ENCODE results near the gene NFKB1. TPM values are rescaled to one million over a fixed set of nuclear protein-coding genes. Genes with fewer than 3 reads are reported as not detected.
"Not testable (repeated sequence)": the region's sequence is repeated elsewhere in the genome, so short reads cannot be mapped to it uniquely, and the experiment has no call there.

NFKB1 gene
- total and polyA plus RNA-seq, 10 donors, result 15.9 to 94.4 (median 55.3) TPM

DNA sequence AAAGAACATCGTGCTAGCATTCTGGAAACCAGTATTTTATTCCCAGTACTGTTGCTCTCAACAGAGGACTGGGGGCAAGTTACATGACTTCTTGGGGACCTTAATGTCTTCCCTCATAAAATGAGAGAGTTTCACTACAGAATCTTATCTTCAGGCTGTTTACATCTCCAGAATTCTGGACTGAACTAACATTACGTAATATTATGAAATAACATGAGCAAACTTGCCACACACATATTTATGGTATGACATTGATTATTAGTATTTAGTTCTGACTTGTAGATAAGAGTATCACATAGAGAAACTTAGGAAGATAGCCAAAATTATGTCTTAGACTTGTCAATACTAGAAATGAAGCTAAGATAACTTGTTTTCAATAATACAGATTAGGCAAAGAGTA is 68.0 kb downstream of the NFKB1 start:
- Histone ChIP-seq H3K4me3 (no peak overlapping the region), H3K4me1 (peaks cover 2 to 50% (median 8%) of the 10 kb centered on the region in 6 donors), H3K36me3 (peaks cover 0 to 50% (median 22%) of the 10 kb centered on the region in 6 donors), H3K9me3 (peaks cover 0 to 9% (median 5%) of the 10 kb centered on the region in 8 donors), H3K27me3 (replicated peaks in 1 of 7) (no peaks in the 10 kb centered on the region), H3K27ac (no peak overlapping the region)
- intact Hi-C loops (cut with DNase I; ENCODE audit: low total_unique reads), result no loop called here
- TF ChIP-seq, protein P1, sequence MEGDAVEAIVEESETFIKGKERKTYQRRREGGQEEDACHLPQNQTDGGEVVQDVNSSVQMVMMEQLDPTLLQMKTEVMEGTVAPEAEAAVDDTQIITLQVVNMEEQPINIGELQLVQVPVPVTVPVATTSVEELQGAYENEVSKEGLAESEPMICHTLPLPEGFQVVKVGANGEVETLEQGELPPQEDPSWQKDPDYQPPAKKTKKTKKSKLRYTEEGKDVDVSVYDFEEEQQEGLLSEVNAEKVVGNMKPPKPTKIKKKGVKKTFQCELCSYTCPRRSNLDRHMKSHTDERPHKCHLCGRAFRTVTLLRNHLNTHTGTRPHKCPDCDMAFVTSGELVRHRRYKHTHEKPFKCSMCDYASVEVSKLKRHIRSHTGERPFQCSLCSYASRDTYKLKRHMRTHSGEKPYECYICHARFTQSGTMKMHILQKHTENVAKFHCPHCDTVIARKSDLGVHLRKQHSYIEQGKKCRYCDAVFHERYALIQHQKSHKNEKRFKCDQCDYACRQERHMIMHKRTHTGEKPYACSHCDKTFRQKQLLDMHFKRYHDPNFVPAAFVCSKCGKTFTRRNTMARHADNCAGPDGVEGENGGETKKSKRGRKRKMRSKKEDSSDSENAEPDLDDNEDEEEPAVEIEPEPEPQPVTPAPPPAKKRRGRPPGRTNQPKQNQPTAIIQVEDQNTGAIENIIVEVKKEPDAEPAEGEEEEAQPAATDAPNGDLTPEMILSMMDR (IDR thresholded peaks at IDR 0.05 in 8 of 11, conservative IDR thresholded peaks at IDR 0.05 in 3 of 11), result no peak
- TF ChIP-seq POLR2A (IDR thresholded peaks at IDR 0.05), result no peak
- TF ChIP-seq POLR2AphosphoS5 (IDR thresholded peaks at IDR 0.05), result no peak
- WGBS, 5 donors, result 76 to 92% (median 87%) methylated on average over 2 of the region's 2 CpGs
- no peak for DNase-seq

DNA sequence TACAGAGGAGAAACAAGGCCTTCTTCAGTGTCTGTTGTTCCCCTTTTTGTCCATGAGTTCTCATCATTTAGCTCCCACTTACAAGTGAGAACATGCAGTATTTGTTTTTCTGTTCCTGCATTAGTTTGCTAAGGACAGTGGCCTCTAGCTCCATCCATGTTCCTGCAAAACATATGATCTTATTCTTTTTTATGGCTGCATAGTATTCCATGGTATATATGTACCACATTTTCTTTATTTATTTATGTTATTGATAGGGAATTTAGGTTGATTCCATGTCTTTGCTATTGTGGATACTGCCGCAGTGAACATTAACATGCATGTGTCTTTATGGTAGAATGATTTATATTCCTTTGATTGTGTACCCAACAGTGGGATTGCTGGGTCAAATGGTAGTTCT is 69.1 kb downstream of the NFKB1 start:
- H3K27me3 ChIP-seq (replicated peaks in 1 of 7); H3K27ac ChIP-seq; H3K4me3 ChIP-seq; intact Hi-C loops (cut with DNase I; ENCODE audit: low total_unique reads); DNase-seq; H3K9me3 ChIP-seq: not testable (repeated sequence)
- Histone ChIP-seq H3K4me1 (peaks cover 6 to 50% (median 13%) of the 10 kb centered on the region in 6 donors), H3K36me3 (peaks cover 0 to 48% (median 19%) of the 10 kb centered on the region in 6 donors)
- 95 to 100% (median 98%) methylated on average over 1 of the region's 1 CpG for WGBS, 5 donors

DNA sequence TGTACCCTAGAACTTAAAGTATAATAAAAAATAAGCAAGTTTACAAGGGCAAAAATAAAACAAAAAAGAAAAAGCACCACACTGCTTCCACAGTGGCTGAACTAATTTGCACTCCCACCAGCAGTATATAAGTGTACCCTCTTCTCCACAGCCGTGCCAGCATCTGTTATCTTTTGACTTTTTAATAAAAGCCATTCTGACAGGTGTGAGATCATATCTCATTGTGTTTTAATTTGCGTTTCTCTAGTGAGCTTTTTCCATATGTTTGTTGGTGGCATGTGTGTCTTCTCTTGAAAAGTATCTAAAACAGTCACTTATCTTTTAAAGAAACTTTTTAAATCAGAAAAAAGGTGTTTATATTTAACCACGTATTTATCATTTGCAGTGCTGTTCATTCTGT is 71.3 kb downstream of the NFKB1 start:
- no peaks in the 10 kb centered on the region for H3K27me3 ChIP-seq (replicated peaks in 1 of 7)
- no peak overlapping the region for H3K27ac ChIP-seq
- intact Hi-C loops (cut with DNase I; ENCODE audit: low total_unique reads), result no loop called here
- TF ChIP-seq, protein P1 (IDR thresholded peaks at IDR 0.05 in 8 of 11, conservative IDR thresholded peaks at IDR 0.05 in 3 of 11), result no peak
- TF ChIP-seq POLR2AphosphoS5 (IDR thresholded peaks at IDR 0.05) (no peak), POLR2A (IDR thresholded peaks at IDR 0.05) (no peak)
- H3K4me3 ChIP-seq, result no peak overlapping the region
- H3K4me1 ChIP-seq, result peaks cover 6 to 35% (median 17%) of the 10 kb centered on the region in 6 donors
- DNase-seq, result no peak
- WGBS, 5 donors, result 86 to 96% (median 93%) methylated on average over 3 of the region's 3 CpGs
- H3K36me3 ChIP-seq, result peaks cover 0 to 49% (median 20%) of the 10 kb centered on the region in 6 donors
- H3K9me3 ChIP-seq, result peaks cover 0 to 9% (median 5%) of the 10 kb centered on the region in 8 donors

DNA sequence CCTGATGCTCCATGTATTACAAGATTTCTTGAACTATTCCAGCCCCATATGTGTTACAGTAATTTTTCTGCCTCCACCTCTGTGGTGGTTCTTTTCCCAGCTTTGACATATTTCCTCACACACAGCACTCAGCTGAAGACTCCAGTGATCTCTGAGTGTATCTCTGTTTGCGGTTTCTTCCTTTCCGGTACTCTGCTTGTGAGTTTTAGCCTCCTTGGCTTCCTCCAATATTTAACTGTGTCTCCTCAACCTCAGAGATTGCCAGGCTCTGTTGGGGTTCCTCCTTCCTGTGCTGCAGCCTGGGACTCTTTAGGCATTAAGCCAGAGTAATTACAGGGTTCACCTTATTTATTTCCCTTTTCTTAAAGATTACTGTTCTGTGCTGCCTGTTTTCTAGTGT is 73.2 kb downstream of the NFKB1 start:
- Histone ChIP-seq H3K4me1 (peaks cover 6 to 31% (median 17%) of the 10 kb centered on the region in 6 donors), H3K36me3 (peaks cover 0 to 53% (median 35%) of the 10 kb centered on the region in 6 donors), H3K27ac (peak overlapping the region in 2 of 8 donors; percentile 1 to 12), H3K4me3 (no peak overlapping the region), H3K9me3 (peaks cover 0 to 9% (median 5%) of the 10 kb centered on the region in 8 donors), H3K27me3 (replicated peaks in 1 of 7) (no peaks in the 10 kb centered on the region)
- intact Hi-C loops (cut with DNase I; ENCODE audit: low total_unique reads), result no loop called here
- TF ChIP-seq, protein P1 (IDR thresholded peaks at IDR 0.05 in 8 of 11, conservative IDR thresholded peaks at IDR 0.05 in 3 of 11), result no peak
- TF ChIP-seq POLR2A (IDR thresholded peaks at IDR 0.05) (no peak), POLR2AphosphoS5 (IDR thresholded peaks at IDR 0.05) (no peak)
- 31 to 53% (median 39%) methylated on average over 2 of the region's 2 CpGs for WGBS, 5 donors
- DNase-seq, result no peak
